Vagina (tissue), 2 donors: ENCODE measurements around the gene ANXA2. TPM values are rescaled to one million over a fixed set of nuclear protein-coding genes. Genes with fewer than 3 reads are reported as not detected.

Experiments used
- DNase-seq, 2 donors: peaks; one replicate each; pipeline ENCODE4 v3.0.0-alpha.2; 2017; ENCODE audit errors: extremely low spot score in 2 of 2
- H3K27ac ChIP-seq: fragments of 200-600 bp; sonication (generic); one replicate; pipeline ENCODE4 v1.5.1; 2019
- H3K27me3 ChIP-seq: fragments of 200-600 bp; sonication (generic); one replicate; pipeline ENCODE4 v1.5.1; 2019
- H3K36me3 ChIP-seq, 2 donors: fragments of 200-600 bp; sonication (generic); one replicate each; pipeline ENCODE4 v1.5.1; 2017 to 2019
- H3K4me1 ChIP-seq: fragments of 200-600 bp; sonication (generic); one replicate; pipeline ENCODE4 v1.5.1; 2019
- H3K4me3 ChIP-seq, 2 donors: fragments of 200-600 bp; sonication (generic); 1 replicate in 1 of 2; 2 replicates in 1 of 2; pipeline ENCODE4 v1.5.1; 2016 to 2019
- H3K9me3 ChIP-seq: fragments of 200-600 bp; sonication (generic); one replicate; pipeline ENCODE4 v1.5.1; 2019
- CTCF ChIP-seq, 3 experiments: fragments of 450-650 bp in 2 of 3; fragments of 200-600 bp in 1 of 3; sonication (generic) in 1 of 3; IDR thresholded peaks; one replicate each; pipeline ENCODE4 v1.5.1; 2017 to 2019; ENCODE audit warnings: antibody characterized with exemption in 3 of 3, mild to moderate bottlenecking in 2 of 3, moderate library complexity in 2 of 3
- POLR2A ChIP-seq, 2 donors: fragments of 450-650 bp; IDR thresholded peaks; one replicate each; pipeline ENCODE4 v1.6.1; 2017; ENCODE audit warnings: antibody characterized with exemption in 2 of 2, mild to moderate bottlenecking in 2 of 2, moderate library complexity in 2 of 2
- POLR2AphosphoS5 ChIP-seq, 2 donors: sonication (generic); formaldehyde crosslinking; IDR thresholded peaks; one replicate each; pipeline ENCODE4 v1.9.0; 2017; ENCODE audit warnings: antibody characterized with exemption in 2 of 2, mild to moderate bottlenecking in 2 of 2, low read depth in 1 of 2; ENCODE audit not compliant: insufficient read depth in 1 of 2
- intact Hi-C: fragments of 100-400 bp; cut with DNase I; formaldehyde crosslinking; loops from one replicate; pipeline ENCODE4 v1.15.1; 2023
- total RNA-seq: library from RNA; depleted of rRNA; stranded (reverse); fragments of >200 nt; gene quantifications from one replicate; pipeline ENCODE4 v1.2.3, GENCODE V29; 2016

Gene ANXA2
- total RNA-seq: 1,230 TPM

GRCh38 chr15:60397772-60398445 is at the start of gene ANXA2:
Gene ANXA2 (minus strand): TSS chr15:60397986. CDS start chr15:60386075, 11,911 bp downstream.
- Histone ChIP-seq H3K4me1 (peaks cover 52% of the 10 kb centered on the region), H3K9me3 (no peaks in the 10 kb centered on the region), H3K27ac (peak within 1 kb of the TSS; percentile 97), H3K4me3 (peak within 1 kb of the TSS; percentile 98 to 99), H3K27me3 (no peaks in the 10 kb centered on the region), H3K36me3 (peaks cover 0 to 6% of the 10 kb centered on the region in 2 donors)
- peak in 1 of 2 donors; percentile 93 for TF ChIP-seq POLR2A (IDR thresholded peaks at IDR 0.05)
- TF ChIP-seq CTCF (IDR thresholded peaks at IDR 0.05): no peak
- TF ChIP-seq POLR2AphosphoS5 (IDR thresholded peaks at IDR 0.05; ENCODE audit: insufficient read depth in 1 of 2, low read depth in 1 of 2): peak in 1 of 2 donors; percentile 96
- DNase-seq: peak in 1 of 2 donors; percentile 93
- intact Hi-C loops: no loop called here

GRCh38 chr15:60444289-60444912 is 46.6 kb upstream of the ANXA2 start:
- H3K4me1 ChIP-seq: no peaks in the 10 kb centered on the region
- no peaks in the 10 kb centered on the region for H3K36me3 ChIP-seq
- DNase-seq: no peak
- no peak overlapping the region for H3K27ac ChIP-seq
- no peaks in the 10 kb centered on the region for H3K9me3 ChIP-seq
- TF ChIP-seq POLR2A (IDR thresholded peaks at IDR 0.05): no peak
- TF ChIP-seq CTCF (IDR thresholded peaks at IDR 0.05): peak in 2 of 3 experiments; percentile 18 to 30
- TF ChIP-seq POLR2AphosphoS5 (IDR thresholded peaks at IDR 0.05; ENCODE audit: insufficient read depth in 1 of 2, low read depth in 1 of 2): peak in 1 of 2 donors; percentile 15
- no peak overlapping the region for H3K4me3 ChIP-seq
- intact Hi-C loops: loop anchor here (10.0 kb wide), 1 partner anchor 90 kb away; no protein-coding TSS in a partner anchor
- no peaks in the 10 kb centered on the region for H3K27me3 ChIP-seq

GRCh38 chr15:60442763-60443162 is 45.0 kb upstream of the ANXA2 start:
- TF ChIP-seq POLR2A (IDR thresholded peaks at IDR 0.05) (no peak), CTCF (IDR thresholded peaks at IDR 0.05) (no peak), POLR2AphosphoS5 (IDR thresholded peaks at IDR 0.05; ENCODE audit: insufficient read depth in 1 of 2, low read depth in 1 of 2) (no peak)
- no peaks in the 10 kb centered on the region for H3K4me1 ChIP-seq
- no peak for DNase-seq
- no peak overlapping the region for H3K4me3 ChIP-seq
- H3K9me3 ChIP-seq: no peaks in the 10 kb centered on the region
- intact Hi-C loops: loop anchor here (10.0 kb wide), 1 partner anchor 88 kb away; no protein-coding TSS in a partner anchor
- no peaks in the 10 kb centered on the region for H3K27me3 ChIP-seq
- H3K27ac ChIP-seq: no peak overlapping the region
- H3K36me3 ChIP-seq: no peaks in the 10 kb centered on the region

- no peak for TF ChIP-seq POLR2AphosphoS5 (IDR thresholded peaks at IDR 0.05; ENCODE audit: insufficient read depth in 1 of 2, low read depth in 1 of 2)
- TF ChIP-seq POLR2A (IDR thresholded peaks at IDR 0.05): no peak
- no peak for TF ChIP-seq CTCF (IDR thresholded peaks at IDR 0.05)
- Histone ChIP-seq H3K27ac (no peak overlapping the region), H3K36me3 (no peaks in the 10 kb centered on the region), H3K27me3 (no peaks in the 10 kb centered on the region), H3K4me1 (no peaks in the 10 kb centered on the region), H3K9me3 (no peaks in the 10 kb centered on the region), H3K4me3 (no peak overlapping the region)
- no peak for DNase-seq
- intact Hi-C loops: loop anchor here (10.0 kb wide), 1 partner anchor 87 kb away; no protein-coding TSS in a partner anchor
These were observed 44.4 kb upstream of the ANXA2 start for GRCh38 chr15:60442031-60442650.
